ENCODE results near the gene FZD2.

DNA sequence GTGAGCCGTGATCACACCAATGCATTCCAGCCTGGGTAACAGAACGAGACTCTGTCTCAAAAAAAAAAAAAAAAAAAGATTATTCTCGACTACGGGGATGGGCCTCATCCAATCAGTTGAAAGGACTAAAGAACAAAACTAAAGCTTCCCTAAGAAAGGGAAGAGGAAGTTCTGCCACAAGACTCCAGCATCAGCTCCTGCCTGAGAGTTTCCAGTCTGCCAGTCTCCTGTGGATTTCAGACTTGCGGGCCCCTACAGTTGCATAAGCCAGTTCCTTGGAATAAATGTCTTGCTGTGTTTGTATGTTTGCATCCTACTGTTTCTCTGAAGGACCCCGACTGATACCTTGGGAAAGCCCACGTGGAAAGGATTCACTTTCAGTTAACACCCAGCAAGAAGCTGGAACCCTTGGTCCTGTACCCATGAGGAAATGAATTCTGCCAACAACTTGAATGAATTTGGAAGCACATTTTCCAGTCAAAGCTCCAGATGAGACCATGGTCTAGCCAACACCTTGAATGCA lies 26.3 kb upstream of the FZD2 start:
- TF ChIP-seq CTCF (IDR thresholded peaks at IDR 0.05) (no peak), POLR2A (IDR thresholded peaks at IDR 0.05) (no peak)
